AG04450 (cell line): Measurements from ENCODE around the gene ATP4B. TPM values are rescaled to one million over a fixed set of nuclear protein-coding genes. Genes with fewer than 3 reads are reported as not detected.

ENCODE experiments used
- CTCF ChIA-PET: fragments of 300-600, 350-600 bp; formaldehyde crosslinking; extraction: SDS; loops from one replicate; lab custom pipeline; 2022; ENCODE audit warnings: antibody characterized with exemption, inconsistent platforms; lab: Charles Lee
- POLR2A ChIA-PET: fragments of 350-600 bp; formaldehyde crosslinking; extraction: SDS; loops from one replicate; lab custom pipeline; 2021; ENCODE audit warnings: antibody characterized with exemption, inconsistent platforms; lab: Yijun Ruan, JAX
- DNase-seq: peaks from one replicate; pipeline ENCODE4 v3.0.0-alpha.2; 2011; ENCODE audit warnings: low read depth, low spot score
- H3K27ac ChIP-seq: one replicate; pipeline ENCODE4 v1.5.1; 2012; ENCODE audit warnings: low read depth, low read length, control low read depth
- H3K27me3 ChIP-seq: one replicate; pipeline ENCODE4 v1.6.0; 2012; ENCODE audit warnings: low read length; ENCODE audit not compliant: control insufficient read depth, insufficient read depth
- H3K4me3 ChIP-seq: 2 replicates; pipeline ENCODE4 v1.5.1; 2011; ENCODE audit warnings: mild to moderate bottlenecking, low read depth, low read length, control low read depth
- H3K9me3 ChIP-seq: 2 replicates; pipeline ENCODE4 v1.5.1; 2012; ENCODE audit warnings: low read length; ENCODE audit not compliant: control insufficient read depth, insufficient read depth
- CTCF ChIP-seq: IDR thresholded peaks from 2 replicates; pipeline ENCODE4 v1.5.1; 2011; ENCODE audit warnings: low read depth, low read length, control low read depth, inconsistent platforms
- polyA minus RNA-seq: library from RNA; depleted of rRNA, polyadenylated mRNA; stranded (reverse); fragments of >200 nt; gene quantifications from 2 replicates; pipeline ENCODE4 v1.2.3, GENCODE V29; 2011; rRNA and poly(A)+ RNA removed
- polyA plus RNA-seq: library from polyadenylated mRNA; depleted of rRNA; stranded (reverse); fragments of >200 nt; gene quantifications from 2 replicates; pipeline ENCODE4 v1.2.3, GENCODE V29; 2011; rRNA removed

Gene ATP4B
- polyA plus RNA-seq: not detected in 2 replicates
- not detected in 2 replicates for polyA minus RNA-seq

- no peak for DNase-seq
- POLR2A ChIA-PET: no interaction called here
- H3K4me3 ChIP-seq: no peak within 1 kb of the TSS
- no peak for TF ChIP-seq CTCF
- no peak within 1 kb of the TSS for H3K27ac ChIP-seq
- CTCF ChIA-PET: no interaction called here
- H3K27me3 ChIP-seq: peaks cover 4% of the 10 kb centered on the region
- H3K9me3 ChIP-seq: peaks cover 3% of the 10 kb centered on the region
Measured at GRCh38 chr13:113657851-113658741, at the start of gene ATP4B. TSS of gene ATP4B (minus strand) at chr13:113658198. CDS start at chr13:113658144, 54 bp downstream.

GRCh38 chr13:113672002-113672651 is 14.1 kb upstream of the ATP4B start:
- Histone ChIP-seq H3K4me3 (no peak overlapping the region), H3K27me3 (no peaks in the 10 kb centered on the region), H3K9me3 (peaks cover 13% of the 10 kb centered on the region; the same call in 1 of the 2 replicates), H3K27ac (no peak overlapping the region)
- DNase-seq: no peak
- TF ChIP-seq CTCF: no peak
- ChIA-PET POLR2A (no interaction called here), CTCF (no interaction called here)

DNA sequence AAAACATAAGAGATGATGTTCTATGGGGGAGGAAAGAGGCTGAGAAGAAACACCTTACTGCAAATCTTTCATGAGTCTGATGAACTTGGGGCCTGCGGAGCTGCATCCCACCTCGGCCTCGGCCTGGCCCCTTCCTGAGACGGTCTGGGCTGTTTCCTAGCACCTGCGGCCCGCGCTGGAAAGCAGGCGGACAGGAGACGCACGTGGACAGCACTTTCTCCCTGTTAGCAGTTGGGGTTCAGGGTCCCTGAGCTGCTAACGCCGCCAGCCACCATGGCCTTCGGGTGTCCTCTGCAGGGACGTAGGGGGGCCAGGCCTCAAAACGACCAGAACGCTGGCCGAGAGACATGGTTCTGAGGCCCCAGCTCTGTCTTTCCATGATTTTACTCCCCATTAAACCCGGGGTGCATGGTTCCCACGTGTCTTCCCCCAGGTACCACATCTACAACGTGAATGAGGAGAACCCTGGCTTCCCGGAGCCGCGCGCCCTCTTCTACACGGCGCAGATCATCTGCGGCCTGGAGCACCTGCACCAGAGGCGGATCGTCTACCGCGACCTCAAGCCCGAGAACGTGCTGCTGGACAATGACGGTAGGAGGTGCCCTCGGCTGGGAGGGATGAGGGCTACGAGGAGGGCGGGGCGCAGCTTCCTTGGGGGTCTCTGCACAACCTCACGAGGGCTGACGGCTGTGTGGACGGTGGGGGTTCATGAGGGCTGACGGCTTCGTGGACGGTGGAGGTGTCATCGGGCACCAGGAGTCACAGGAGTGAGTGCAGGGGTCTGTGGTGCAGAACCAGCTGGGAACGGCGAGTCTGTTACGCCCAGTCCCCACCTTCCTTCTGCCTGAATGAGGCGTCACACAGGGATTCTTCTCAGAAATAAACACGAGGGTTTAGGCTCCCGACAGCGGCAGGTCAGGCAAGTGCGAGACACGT is 13.3 kb upstream of the ATP4B start:
- ChIA-PET POLR2A (no interaction called here), CTCF (no interaction called here)
- no peaks in the 10 kb centered on the region for H3K27me3 ChIP-seq
- DNase-seq: no peak
- H3K4me3 ChIP-seq: no peak overlapping the region
- H3K27ac ChIP-seq: no peak overlapping the region
- peaks cover 13% of the 10 kb centered on the region; the same call in 1 of the 2 replicates for H3K9me3 ChIP-seq
- no peak for TF ChIP-seq CTCF

DNA sequence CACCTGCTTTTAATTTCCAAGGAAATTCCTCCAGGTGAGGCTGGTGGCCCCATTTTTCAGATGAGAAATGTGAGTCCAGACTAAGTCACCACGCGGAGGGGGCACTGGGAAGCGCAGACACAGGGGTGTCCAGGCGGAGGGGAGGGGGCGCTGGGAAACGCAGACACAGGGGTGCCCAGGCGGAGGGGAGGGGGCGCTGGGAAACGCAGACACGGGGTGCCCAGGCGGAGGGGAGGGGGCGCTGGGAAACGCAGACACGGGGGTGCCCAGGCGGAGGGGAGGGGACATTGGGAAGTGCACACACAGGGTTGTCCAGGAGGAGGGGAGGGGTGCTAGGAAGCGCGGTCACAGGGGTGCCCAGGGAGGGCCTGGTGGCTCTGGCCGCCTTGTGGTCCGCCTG is 12.5 kb upstream of the ATP4B start:
- ChIA-PET CTCF (no interaction called here), POLR2A (no interaction called here)
- H3K9me3 ChIP-seq: peaks cover 18% of the 10 kb centered on the region; the same call in 1 of the 2 replicates
- no peak for TF ChIP-seq CTCF
- no peak for DNase-seq
- no peak overlapping the region for H3K4me3 ChIP-seq
- H3K27ac ChIP-seq: no peak overlapping the region
- no peaks in the 10 kb centered on the region for H3K27me3 ChIP-seq
